Osteoblast (primary cell): ENCODE data around the gene SF3A1. TPM values are rescaled to one million over a fixed set of nuclear protein-coding genes. Genes with fewer than 3 reads are reported as not detected.

Experiments
- DNase-seq: peaks from one replicate; pipeline ENCODE4 v3.0.0; 2011; ENCODE audit warnings: low spot score, mixed read lengths; ENCODE audit not compliant: insufficient read length; ENCODE audit errors: missing footprints
- H2AFZ ChIP-seq: 2 replicates; pipeline ENCODE4 v1.6.0; 2011; ENCODE audit warnings: mild to moderate bottlenecking, low read length
- H3K27ac ChIP-seq: 2 replicates; pipeline ENCODE4 v1.5.1; 2011; ENCODE audit warnings: mild to moderate bottlenecking, low read depth, low read length, moderate library complexity
- H3K27me3 ChIP-seq: 2 replicates; pipeline ENCODE4 v1.6.0; 2012; ENCODE audit warnings: mild to moderate bottlenecking, control low read depth, inconsistent platforms, low read length, moderate library complexity; ENCODE audit not compliant: insufficient read depth
- H3K36me3 ChIP-seq: 2 replicates; pipeline ENCODE4 v1.5.1; 2011; ENCODE audit warnings: mild to moderate bottlenecking, low read length, control low read depth, moderate library complexity; ENCODE audit not compliant: insufficient read depth
- H3K4me1 ChIP-seq: 2 replicates; pipeline ENCODE4 v1.5.1; 2011; ENCODE audit warnings: mild to moderate bottlenecking, low read length, control low read depth, moderate library complexity; ENCODE audit not compliant: insufficient read depth
- H3K4me2 ChIP-seq: 2 replicates; pipeline ENCODE4 v1.6.0; 2011; ENCODE audit warnings: mild to moderate bottlenecking, low read length; ENCODE audit not compliant: insufficient read depth
- H3K4me3 ChIP-seq: fragments of 200-600 bp; sonication (generic); 3 replicates; pipeline ENCODE4 v1.5.1; 2012; ENCODE audit warnings: mild to moderate bottlenecking, low read length, inconsistent platforms; ENCODE audit not compliant: insufficient read depth
- H3K79me2 ChIP-seq: 2 replicates; pipeline ENCODE4 v1.6.0; 2012; ENCODE audit warnings: mild to moderate bottlenecking, low read length, control low read depth, inconsistent platforms; ENCODE audit not compliant: insufficient read depth
- H3K9me3 ChIP-seq: 2 replicates; pipeline ENCODE4 v1.5.1; 2011; ENCODE audit warnings: low read depth, low read length, control low read depth
- H4K20me1 ChIP-seq: 2 replicates; pipeline ENCODE4 v1.6.0; 2012; ENCODE audit warnings: mild to moderate bottlenecking, low read length, control low read depth; ENCODE audit not compliant: insufficient read depth
- CTCF ChIP-seq: IDR thresholded peaks from 2 replicates; pipeline ENCODE4 v1.5.1; 2011; ENCODE audit warnings: mild to moderate bottlenecking, low read depth, low read length, moderate library complexity; ENCODE audit errors: extremely low read depth
- total RNA-seq: library from RNA; depleted of rRNA; stranded (reverse); fragments of >200 nt; gene quantifications from 2 replicates; pipeline ENCODE4 v1.2.3, GENCODE V29; 2012

SF3A1 gene
- total RNA-seq, 1 donor = 21.7 TPM

GRCh38 chr22:30326255-30326705 lies 30.4 kb downstream of the SF3A1 start:
- no peak for TF ChIP-seq CTCF
- Histone ChIP-seq H4K20me1 (peaks cover 24% of the 10 kb centered on the region), H2AFZ (peak overlapping the region; percentile 72), H3K27ac (peak overlapping the region; percentile 75), H3K36me3 (peaks cover 23% of the 10 kb centered on the region), H3K4me2 (peak overlapping the region; percentile 94), H3K9me3 (no peaks in the 10 kb centered on the region), H3K27me3 (no peaks in the 10 kb centered on the region), H3K4me3 (peak overlapping the region; percentile 94), H3K4me1 (peaks cover 33% of the 10 kb centered on the region), H3K79me2 (peaks cover 49% of the 10 kb centered on the region)
- peak; percentile 79 for DNase-seq

- Histone ChIP-seq H3K79me2 (peaks cover 54% of the 10 kb centered on the region), H2AFZ (no peak overlapping the region), H3K36me3 (peaks cover 23% of the 10 kb centered on the region), H4K20me1 (peaks cover 29% of the 10 kb centered on the region), H3K4me1 (peaks cover 33% of the 10 kb centered on the region), H3K9me3 (no peaks in the 10 kb centered on the region), H3K4me2 (peak overlapping the region; percentile 94), H3K4me3 (peak overlapping the region; percentile 94), H3K27me3 (no peaks in the 10 kb centered on the region), H3K27ac (peak overlapping the region; percentile 75)
- DNase-seq = peak; percentile 56
- TF ChIP-seq CTCF = no peak
Observed at GRCh38 chr22:30325724-30326254, 30.9 kb downstream of the SF3A1 start.

- no peak for TF ChIP-seq CTCF
- no peaks in the 10 kb centered on the region for H3K9me3 ChIP-seq
- no peak overlapping the region for H2AFZ ChIP-seq
- peaks cover 33% of the 10 kb centered on the region for H3K4me1 ChIP-seq
- peak overlapping the region; percentile 75 for H3K27ac ChIP-seq
- H3K79me2 ChIP-seq = peaks cover 60% of the 10 kb centered on the region
- DNase-seq = peak; percentile 98
- H3K4me3 ChIP-seq = peak overlapping the region; percentile 94
- peaks cover 25% of the 10 kb centered on the region for H3K36me3 ChIP-seq
- no peaks in the 10 kb centered on the region for H3K27me3 ChIP-seq
- peak overlapping the region; percentile 94 for H3K4me2 ChIP-seq
- H4K20me1 ChIP-seq = peaks cover 35% of the 10 kb centered on the region
Observed at GRCh38 chr22:30325065-30325720, 31.5 kb downstream of the SF3A1 start.

GRCh38 chr22:30324014-30324730 lies 32.5 kb downstream of the SF3A1 start:
- Histone ChIP-seq H3K4me3 (peak overlapping the region; percentile 94), H3K79me2 (peaks cover 70% of the 10 kb centered on the region), H3K4me1 (peaks cover 33% of the 10 kb centered on the region), H3K4me2 (peak overlapping the region; percentile 94), H2AFZ (no peak overlapping the region), H3K9me3 (no peaks in the 10 kb centered on the region), H4K20me1 (peaks cover 45% of the 10 kb centered on the region), H3K27me3 (no peaks in the 10 kb centered on the region), H3K27ac (peak overlapping the region; percentile 75), H3K36me3 (peaks cover 23% of the 10 kb centered on the region)
- peak; percentile 81 for DNase-seq
- TF ChIP-seq CTCF = no peak
